Inflammatory macrophage (primary cell): ENCODE data around the gene FARP1.

ENCODE experiments used
- DNase-seq, 2 donors: peaks; one replicate each; pipeline ENCODE4 v3.0.0-alpha.2; 2020 to 2022

The FARP1 gene

DNA sequence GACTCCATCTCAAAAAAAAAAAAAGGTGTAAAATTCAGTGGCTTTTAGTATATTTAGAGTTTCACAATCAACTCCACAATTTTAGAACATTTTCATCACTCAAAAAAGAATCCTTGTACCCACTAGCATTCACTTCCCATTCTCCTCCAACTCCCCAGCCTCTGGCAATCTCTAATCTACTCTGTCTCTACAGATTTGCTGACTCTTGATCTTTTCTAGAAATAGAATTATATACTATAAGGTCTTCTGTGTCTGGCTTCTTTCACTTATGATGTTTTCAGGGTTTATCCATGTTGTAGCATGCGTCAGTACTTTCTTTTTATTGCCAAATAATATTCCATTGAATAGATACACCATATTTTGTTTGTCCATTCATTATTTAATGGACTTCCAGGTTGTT, 8.0 kb upstream of the FARP1 start:
- no peak for DNase-seq

DNA sequence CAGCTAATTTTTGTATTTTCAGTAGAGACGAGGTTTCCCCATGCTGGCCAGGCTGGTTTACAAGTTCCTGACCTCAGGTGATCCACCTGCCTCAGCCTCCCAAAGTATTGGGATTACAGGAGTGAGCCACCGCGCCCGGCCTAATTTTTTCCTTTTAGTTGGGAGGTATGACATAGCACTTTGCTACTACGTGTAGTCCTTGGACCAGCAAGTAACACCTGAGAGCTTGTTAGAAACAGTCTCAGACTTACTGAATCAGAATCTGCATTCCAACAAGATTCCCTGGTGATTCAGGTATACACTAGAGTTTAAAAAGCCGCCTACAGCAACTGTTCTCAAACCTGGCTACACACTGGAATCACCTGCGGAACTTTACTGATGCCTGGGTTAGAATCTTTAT, 1.8 kb upstream of the FARP1 start:
- no peak for DNase-seq

GRCh38 chr13:98141509-98142379, 1.1 kb upstream of the FARP1 start:
- no peak for DNase-seq

DNA sequence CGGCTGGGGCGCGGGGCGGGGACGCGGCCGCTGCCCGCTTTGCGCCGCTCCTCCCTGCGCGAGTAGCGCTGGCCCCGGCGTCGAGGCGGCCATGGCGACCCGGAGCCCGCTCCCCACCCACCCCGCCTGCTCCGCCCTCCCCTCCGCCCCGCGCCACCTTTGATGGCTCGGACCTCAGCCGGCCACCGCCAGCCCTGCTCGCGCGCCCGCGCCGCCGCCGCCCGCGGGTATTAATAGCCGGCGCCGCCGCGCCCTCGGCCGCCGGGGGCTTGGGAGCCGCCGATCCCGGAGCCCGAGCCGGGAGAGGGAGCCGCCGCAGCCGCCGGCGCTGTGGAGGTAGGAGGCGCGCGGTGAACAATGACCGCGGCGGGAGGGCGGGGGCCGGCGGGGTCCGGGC, 261 bp downstream of the FARP1 start:
- no peak for DNase-seq

DNA sequence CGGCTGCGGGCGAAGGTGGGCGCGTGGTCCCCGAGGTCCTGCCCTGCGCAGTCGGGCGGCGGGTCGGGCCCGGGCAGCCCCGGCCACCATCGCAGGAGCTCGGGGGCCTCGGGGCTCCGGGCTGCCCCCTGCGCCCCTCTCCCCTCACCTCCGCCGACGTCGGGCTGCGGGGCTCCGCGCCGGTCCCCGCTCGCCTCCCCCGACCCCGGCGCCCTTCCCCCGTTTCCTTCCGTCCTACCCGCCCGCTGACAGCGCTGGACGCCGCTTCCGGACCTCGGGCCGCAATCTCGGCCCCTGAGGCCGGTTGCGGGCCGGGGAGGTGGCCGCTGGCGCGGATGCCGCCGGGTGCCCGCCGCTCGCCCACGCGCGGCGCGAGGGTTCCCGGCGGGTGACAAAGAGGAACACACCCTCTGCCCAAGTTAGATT, 720 bp downstream of the FARP1 start:
- DNase-seq: peak; percentile 27 to 37

DNA sequence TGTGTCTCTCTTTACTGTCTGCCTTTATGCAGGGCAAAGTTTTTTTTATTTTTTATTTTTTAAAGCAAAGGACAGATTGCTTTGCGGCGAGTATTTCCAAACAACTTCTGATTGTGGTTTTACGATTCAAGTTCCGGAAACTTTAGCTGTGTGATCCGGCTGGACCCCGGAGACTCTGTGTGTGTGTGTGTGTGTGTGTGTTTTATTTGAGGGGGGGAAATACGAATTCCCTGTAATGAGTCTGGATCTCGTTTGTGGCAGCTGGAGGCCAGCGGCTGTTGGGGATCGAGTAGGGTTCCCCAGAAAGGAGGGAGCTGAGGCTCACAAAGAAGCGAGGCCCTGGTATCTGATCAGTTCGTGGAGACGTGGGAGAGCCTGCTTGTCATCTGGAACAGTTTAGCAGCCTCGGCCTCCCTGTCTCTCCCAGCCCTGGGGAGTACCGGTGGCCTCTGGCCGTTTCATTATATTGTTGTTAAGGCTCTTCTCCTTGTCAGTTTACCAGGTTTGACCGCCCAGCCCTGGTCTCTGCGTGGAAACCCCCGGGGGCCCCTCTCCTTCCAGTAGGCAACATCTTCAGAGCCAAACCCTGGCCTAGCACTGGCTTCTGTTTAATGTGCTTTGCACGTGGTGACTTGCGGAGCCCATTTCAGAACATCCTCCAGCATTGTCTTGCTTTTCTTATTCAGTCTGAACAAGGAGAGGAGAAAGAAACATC, 1.3 kb downstream of the FARP1 start:
- DNase-seq: no peak

DNA sequence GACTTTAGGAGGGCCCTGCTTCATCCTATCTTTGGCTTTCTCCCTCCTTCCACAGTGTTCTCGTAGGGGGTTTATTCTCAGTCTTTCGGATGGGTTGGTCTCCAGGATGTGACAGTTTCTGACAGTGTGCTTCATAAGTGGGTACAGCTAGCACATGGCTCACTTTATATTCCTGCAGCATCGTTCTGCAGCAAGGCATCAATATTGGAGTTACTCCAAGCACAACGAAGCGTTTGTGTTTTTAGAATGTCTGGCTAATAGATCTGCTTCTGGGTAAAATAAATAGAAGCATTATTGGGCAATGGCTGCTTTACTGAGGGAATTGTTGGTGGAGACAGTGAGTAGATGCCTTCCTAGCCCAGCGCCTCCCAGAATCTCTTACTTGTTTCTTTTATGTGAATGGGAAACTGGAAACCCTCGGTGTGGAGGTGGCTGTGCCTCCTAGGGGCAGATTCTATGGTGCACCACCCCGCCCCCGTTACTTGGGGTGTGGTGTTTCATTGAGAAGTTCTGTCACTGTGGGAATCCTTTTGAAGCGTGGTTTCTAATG, 2.0 kb downstream of the FARP1 start:
- no peak for DNase-seq

- no peak for DNase-seq
Measured at GRCh38 chr13:98147521-98147920, 4.6 kb downstream of the FARP1 start.

- DNase-seq: no peak
Measured at GRCh38 chr13:98150832-98151479, 8.1 kb downstream of the FARP1 start.

DNA sequence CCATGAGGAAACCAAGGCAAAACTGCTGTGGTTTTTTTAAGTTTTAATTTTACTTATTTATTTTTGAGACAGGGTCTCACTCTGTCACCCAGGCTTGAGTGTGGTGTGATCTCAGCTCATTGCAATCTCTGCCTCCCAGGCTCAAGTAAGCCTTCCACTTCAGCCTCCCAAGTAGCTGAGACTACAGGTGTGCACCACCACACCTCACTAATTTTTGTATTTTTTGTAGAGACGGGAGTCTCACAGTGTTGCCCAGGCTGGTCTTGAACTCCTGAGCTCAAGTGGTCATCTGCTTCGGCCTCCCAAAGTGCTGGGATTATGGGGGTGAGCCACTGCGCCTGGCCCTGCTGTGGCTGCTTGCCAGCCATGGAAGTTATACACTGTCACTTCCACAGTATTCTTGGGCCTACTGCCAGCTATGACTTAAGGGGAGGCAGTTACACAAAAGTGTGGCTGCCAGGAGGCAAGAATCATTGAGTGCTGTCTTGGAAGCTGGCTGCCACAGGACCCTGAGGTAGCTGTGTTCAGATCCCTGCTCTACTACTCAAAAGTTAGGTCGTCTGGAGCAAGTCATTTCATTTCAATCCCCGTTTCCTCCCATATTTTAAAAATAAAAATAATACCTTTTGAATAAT, 12.7 kb downstream of the FARP1 start:
- no peak for DNase-seq

DNA sequence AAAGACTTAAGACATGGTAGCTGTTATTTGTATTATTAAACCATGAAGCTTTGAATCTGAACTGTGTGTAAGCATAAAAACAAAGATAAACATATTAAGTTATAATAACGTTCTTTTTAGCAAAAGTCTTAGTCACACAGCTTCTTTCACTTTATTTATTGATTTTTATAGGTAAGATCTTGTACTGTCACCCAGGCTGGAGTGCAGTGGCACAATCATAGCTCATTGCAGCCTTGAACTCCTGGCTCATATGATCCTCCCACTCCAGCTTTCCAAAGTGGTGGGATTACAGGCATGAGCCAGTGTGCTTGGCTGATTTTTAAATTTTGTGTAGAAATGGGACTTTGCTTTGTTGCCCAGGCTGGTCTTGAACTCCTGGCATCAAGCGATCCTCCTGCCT, 13.4 kb downstream of the FARP1 start:
- DNase-seq: no peak

GRCh38 chr13:98157188-98157587, 14.3 kb downstream of the FARP1 start:
- DNase-seq: no peak

DNA sequence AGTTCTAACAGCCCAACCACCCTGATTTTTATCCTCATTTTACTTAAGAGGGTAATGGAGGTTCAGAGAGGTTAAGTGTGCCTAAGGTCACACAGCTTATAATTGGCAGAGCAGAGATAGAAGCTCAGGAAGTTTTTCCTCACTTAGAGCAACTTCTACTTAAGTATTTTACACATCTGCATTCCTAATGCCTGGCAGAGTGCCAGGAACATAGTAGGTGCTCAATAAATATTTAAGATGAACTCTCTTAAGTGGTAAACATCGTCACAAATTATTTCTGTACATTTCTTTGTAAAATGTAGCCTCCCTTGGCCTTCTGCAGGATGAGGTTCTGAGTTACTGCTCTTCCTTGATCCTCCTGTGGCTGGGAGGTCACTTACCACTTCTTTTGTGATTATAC, 14.7 kb downstream of the FARP1 start:
- no peak for DNase-seq

- no peak for DNase-seq
Measured at GRCh38 chr13:98158172-98158899, 15.4 kb downstream of the FARP1 start.

DNA sequence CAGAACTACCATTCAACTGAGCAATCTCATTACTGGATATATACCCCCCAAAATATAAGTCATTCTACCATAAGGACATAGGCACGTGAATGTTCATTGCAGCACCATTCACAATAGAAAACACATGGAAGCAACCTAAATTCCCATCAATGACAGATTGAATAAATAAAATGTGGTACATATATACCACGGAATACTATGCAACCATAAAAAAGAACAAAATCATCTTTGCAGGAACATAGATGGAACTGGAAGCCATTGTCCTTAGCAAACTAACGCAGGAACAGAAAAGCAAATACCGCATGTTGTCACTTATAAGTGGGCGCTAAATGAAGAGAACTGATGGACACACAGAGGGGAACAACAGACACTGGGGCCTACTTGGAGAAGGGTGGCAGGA, 20.0 kb downstream of the FARP1 start:
- DNase-seq: no peak

DNA sequence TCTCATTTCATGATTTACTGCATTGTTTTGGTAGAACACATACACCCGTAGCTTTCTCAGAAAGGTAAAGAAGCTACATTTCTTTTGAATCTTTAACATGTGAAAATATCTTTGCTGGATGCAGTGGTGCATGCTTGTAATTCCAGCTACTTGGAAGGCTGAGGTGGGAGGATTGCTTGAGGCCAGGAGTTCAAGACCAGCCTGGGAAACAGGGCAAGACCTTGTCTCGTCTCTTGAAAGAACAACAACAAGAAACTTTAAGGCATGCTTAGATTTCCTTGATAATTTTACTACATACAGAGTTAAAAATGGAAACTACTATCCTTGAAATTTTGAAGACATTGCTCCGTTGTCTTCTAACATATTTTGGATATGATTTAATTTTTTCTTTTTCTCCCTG, 26.4 kb downstream of the FARP1 start:
- DNase-seq: no peak

DNA sequence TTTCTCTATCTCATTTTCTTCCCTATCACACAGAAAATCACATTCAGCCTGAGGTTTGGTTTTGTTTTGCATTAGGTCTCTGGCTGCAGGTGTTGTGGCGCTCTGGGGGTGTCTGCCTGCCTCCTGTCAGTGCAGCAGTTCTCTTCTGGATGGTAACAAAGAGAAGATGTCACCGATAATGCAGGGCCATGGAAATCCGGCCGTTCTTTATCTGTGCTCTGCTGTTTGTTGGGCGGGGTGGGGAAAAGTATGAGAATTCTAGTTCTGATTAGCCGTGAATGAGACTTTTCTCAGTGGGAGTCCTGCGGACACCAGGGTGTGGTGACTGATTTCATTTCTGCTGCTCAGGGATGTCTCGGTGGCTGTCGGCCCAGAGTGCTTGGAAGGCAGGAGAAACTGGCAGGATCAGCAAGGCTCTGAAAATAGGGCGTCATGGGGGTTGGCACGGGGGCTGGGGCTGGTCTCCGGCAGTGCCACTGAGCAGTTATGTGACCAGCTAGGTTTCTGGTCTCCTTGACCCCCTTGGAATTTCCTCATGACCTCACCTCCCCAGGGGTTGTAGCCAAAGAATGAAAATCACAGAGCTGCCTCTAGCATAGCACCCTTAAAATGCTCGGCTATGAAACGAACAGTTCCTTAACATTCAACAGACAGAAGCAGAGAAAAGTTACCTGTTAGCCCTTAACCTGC, 29.2 kb downstream of the FARP1 start:
- no peak for DNase-seq

DNA sequence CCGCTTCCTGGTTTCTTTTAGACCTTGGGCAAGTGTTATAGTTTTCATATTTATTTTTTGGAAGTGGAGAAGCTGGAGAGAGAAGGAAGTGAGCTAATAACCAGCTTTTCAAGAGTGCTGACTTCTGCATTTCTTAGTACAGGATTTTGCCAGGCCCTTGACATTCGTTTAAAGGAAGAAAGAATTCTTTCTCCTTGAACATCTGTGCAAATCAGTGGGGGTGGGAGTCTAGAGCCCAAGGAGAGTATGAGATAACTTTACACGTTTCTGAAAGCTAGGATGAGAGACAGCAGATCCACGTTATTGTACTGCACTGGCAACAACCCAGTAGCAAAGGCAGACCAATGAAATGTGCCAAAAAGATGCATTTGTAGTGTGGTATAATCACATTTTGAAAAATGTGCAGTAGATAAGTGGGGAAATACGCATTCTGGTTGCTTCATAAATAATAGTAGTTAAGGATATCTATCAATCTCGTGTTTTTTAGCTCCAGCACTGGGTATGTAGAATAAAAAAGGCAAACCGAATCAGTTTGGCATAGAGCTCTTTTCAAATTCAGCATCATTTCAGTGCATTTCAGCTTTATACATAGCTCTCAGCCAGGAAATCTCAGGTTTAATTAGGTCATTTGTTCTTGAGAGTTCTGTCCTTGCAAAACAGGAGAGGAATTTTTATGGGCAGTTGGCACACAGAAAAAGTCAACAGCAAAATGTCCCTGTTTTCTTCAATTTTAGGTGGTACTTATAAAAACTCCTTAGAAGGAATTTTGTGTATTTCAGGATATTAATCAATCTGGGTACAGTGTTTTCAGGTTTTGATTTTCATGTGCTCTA, 29.9 kb downstream of the FARP1 start:
- DNase-seq: no peak

GRCh38 chr13:98173431-98174152, 30.7 kb downstream of the FARP1 start:
- DNase-seq: no peak

- DNase-seq: no peak
Measured at GRCh38 chr13:98174307-98174706, 31.4 kb downstream of the FARP1 start.
